Stimulated activated CD8-positive, alpha-beta memory T cell treated with anti-CD3 and anti-CD28 coated beads, Interleukin-15, amount 100 ng/mL, for 1 hour (primary cell): ENCODE results near the gene CCHCR1.

Source experiments
- DNase-seq: peaks from one replicate; pipeline ENCODE4 v3.0.0-alpha.2; 2020; ENCODE audit warnings: low read depth

Gene CCHCR1

GRCh38 chr6:31107052-31107451, 50.5 kb downstream of the CCHCR1 start:
- no peak for DNase-seq

- no peak for DNase-seq
These were observed 54.5 kb downstream of the CCHCR1 start for GRCh38 chr6:31103136-31103535.

- no peak for DNase-seq
These were observed 59.1 kb downstream of the CCHCR1 start for GRCh38 chr6:31098449-31098938.

GRCh38 chr6:31096656-31097055, 60.9 kb downstream of the CCHCR1 start:
- DNase-seq: no peak

- DNase-seq: no peak
These were observed 61.4 kb downstream of the CCHCR1 start for GRCh38 chr6:31096215-31096614.

GRCh38 chr6:31094389-31094881, 63.2 kb downstream of the CCHCR1 start:
- no peak for DNase-seq

GRCh38 chr6:31092769-31093505, 64.7 kb downstream of the CCHCR1 start:
- DNase-seq: no peak
